ENCODE measurements around the gene ARID3B. TPM values are rescaled to one million over a fixed set of nuclear protein-coding genes. Genes with fewer than 3 reads are reported as not detected.
A peak's percentile ranks its signal among the peaks of the same experiment; 100 is the strongest.
"Not testable (repeated sequence)": the region's sequence is repeated elsewhere in the genome, so short reads cannot be mapped to it uniquely, and the experiment has no call there.

The ARID3B gene
- total RNA-seq, 3 donors from 2014 or later: 10.3 to 14.5 (median 11.5) TPM

DNA sequence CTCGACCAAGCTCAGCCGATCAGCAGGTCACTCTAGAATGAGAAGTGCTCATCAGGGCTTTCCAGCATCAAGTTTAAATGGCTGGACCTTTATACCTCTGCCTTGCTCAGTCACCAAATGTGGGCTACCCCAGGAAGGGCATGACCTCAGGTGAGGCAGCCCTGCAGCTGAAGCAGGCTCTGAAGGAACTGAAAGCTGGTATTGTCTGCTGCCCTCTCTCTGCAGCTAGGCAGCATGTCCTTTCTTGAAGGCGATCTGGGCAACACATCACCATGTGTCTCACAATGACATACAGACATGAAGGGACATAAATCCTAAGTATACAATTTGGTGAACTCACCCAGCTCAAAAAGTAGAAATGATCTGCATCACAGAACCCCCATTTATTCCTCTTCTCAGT lies 38.7 kb upstream of the ARID3B start:
- no peaks in the 10 kb centered on the region for H3K36me3 ChIP-seq (ENCODE audit: low read depth)

DNA sequence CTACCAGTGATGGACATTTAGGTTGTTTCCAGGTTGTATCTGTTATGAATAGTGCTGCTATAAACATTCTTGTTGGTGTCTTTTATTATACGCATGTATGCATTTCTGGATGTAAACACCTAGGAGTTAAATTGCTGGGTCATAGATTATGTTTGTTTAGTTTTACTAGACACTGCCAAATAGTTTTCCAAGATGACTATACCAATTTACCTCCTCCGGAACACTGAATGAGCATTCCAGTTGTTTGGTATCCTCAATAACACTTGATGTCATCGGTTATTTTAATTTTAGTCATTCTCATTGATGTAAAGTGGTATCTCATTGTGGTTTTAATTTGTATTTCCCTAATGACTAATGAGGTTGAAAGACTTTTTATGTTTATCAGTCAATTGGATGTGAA lies 36.6 kb upstream of the ARID3B start:
- no peak for DNase-seq
- ATAC-seq: peak; percentile 36
- H3K4me3 ChIP-seq: no peak overlapping the region
- TF ChIP-seq, protein P1, sequence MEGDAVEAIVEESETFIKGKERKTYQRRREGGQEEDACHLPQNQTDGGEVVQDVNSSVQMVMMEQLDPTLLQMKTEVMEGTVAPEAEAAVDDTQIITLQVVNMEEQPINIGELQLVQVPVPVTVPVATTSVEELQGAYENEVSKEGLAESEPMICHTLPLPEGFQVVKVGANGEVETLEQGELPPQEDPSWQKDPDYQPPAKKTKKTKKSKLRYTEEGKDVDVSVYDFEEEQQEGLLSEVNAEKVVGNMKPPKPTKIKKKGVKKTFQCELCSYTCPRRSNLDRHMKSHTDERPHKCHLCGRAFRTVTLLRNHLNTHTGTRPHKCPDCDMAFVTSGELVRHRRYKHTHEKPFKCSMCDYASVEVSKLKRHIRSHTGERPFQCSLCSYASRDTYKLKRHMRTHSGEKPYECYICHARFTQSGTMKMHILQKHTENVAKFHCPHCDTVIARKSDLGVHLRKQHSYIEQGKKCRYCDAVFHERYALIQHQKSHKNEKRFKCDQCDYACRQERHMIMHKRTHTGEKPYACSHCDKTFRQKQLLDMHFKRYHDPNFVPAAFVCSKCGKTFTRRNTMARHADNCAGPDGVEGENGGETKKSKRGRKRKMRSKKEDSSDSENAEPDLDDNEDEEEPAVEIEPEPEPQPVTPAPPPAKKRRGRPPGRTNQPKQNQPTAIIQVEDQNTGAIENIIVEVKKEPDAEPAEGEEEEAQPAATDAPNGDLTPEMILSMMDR (IDR thresholded peaks at IDR 0.05): no peak
- no peaks in the 10 kb centered on the region for H3K9me3 ChIP-seq
- H3K4me1 ChIP-seq (ENCODE audit: low read depth): no peaks in the 10 kb centered on the region
- intact Hi-C loops (cut with DNase I, micrococcal nuclease): no loop called here
- H3K36me3 ChIP-seq (ENCODE audit: low read depth): no peaks in the 10 kb centered on the region

More for the DNA sequence above, 38.7 kb upstream of the ARID3B start:
- Histone ChIP-seq H3K4me1 (ENCODE audit: low read depth) (no peaks in the 10 kb centered on the region), H3K9me3 (no peaks in the 10 kb centered on the region), H3K4me3 (no peak overlapping the region)
- ATAC-seq: no peak
- TF ChIP-seq, protein P1 (IDR thresholded peaks at IDR 0.05): no peak
- intact Hi-C loops (cut with DNase I, micrococcal nuclease): no loop called here
- no peak for DNase-seq

DNA sequence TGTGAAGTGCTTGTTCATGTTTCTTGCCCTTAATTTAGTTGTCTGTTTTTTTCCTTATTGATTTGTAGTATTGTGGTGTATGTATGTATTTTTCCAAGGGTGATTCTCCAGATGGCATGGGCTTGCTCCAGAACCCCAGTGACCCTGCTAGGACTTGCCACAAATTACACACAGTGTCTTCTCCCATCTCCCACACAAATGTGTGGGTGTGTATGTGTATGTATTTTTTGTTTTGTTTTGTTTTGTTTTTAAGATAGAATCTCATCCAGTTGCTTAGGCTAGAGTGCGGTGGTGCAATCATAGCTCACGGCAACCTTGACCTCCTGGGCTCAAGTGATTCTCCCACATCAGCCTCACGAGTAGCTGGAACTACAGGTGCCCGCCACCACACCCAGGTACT lies 36.2 kb upstream of the ARID3B start:
- no peaks in the 10 kb centered on the region for H3K9me3 ChIP-seq
- no peak for ATAC-seq
- no peaks in the 10 kb centered on the region for H3K36me3 ChIP-seq (ENCODE audit: low read depth)
- H3K4me3 ChIP-seq: no peak overlapping the region
- no peak for DNase-seq
- TF ChIP-seq, protein P1 (IDR thresholded peaks at IDR 0.05): no peak
- H3K4me1 ChIP-seq (ENCODE audit: low read depth): no peaks in the 10 kb centered on the region
- intact Hi-C loops (cut with DNase I, micrococcal nuclease): no loop called here

DNA sequence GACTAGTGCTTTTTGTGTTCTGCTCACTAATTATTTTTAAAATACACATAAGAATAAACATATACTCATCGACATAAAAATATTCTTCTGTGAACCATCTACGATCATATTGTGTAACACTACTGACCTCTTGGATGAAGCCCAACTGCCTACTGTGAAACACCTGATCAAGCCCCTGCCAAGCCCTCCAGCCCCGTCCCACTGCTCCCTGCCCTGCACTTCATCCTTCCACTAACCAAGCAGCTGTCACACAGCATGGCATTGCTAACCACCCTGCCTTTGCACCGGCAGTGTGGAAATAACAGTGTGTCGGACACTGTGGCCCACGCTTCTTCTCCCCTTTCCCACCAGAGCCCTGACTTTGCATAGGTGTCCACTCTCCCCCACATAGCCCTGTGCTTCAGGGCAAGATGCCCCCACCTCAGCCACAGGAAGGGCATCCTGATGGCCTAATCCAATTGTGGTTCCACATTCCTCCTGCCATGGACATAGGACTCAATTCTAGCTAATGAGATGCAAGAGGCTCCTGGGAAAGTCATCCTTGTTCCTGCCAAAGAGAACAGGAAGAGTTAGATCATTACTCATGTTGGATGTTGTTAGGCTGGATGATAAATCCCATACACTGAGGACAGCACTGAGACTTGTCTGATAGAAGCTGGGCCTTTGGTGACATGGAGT lies 35.0 kb upstream of the ARID3B start:
- intact Hi-C loops (cut with DNase I, micrococcal nuclease): no loop called here
- no peak for DNase-seq
- TF ChIP-seq, protein P1 (IDR thresholded peaks at IDR 0.05): no peak
- Histone ChIP-seq H3K9me3 (no peaks in the 10 kb centered on the region), H3K36me3 (ENCODE audit: low read depth) (no peaks in the 10 kb centered on the region), H3K4me3 (no peak overlapping the region), H3K4me1 (ENCODE audit: low read depth) (no peaks in the 10 kb centered on the region)
- no peak for ATAC-seq

DNA sequence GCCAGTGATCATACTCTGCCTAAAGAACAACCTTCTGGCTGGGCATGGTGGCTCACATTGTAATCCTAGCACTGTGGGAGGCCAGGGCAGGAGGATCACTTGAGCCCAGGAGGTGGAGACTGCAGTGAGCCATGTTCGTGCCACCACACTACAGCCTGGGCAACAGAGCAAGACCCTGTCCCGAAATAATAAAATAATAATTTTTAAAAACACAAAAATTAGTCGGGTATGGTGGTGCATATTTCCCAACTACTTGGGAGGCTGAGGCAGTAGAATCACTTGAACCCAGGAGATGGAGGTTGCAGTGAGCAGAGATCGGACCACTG lies 34.5 kb upstream of the ARID3B start:
- intact Hi-C loops (cut with DNase I, micrococcal nuclease): no loop called here
- no peaks in the 10 kb centered on the region for H3K9me3 ChIP-seq
- no peak for DNase-seq
- H3K4me3 ChIP-seq: no peak overlapping the region
- TF ChIP-seq, protein P1 (IDR thresholded peaks at IDR 0.05): no peak
- ATAC-seq: no peak
- H3K4me1 ChIP-seq (ENCODE audit: low read depth): no peaks in the 10 kb centered on the region
- H3K36me3 ChIP-seq (ENCODE audit: low read depth): no peaks in the 10 kb centered on the region

DNA sequence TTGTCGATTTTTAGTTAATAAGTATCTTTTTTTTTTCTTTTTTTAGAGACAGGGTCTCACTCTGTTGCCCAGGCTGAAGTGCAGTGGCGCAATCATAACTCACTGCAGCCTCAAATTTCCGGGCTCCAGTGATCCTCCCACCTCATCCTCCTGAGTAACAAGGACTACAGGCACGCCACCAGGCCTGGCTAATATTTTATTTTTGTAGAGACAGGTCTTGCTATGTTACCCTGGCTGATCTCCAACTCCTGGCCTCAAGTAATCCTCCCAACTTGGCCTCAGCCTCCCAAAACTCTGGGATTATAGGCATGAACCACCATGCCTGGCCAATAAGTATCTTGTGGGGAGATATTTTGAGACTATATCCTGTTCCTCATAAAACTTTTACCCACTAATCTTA lies 29.4 kb upstream of the ARID3B start:
- no peaks in the 10 kb centered on the region for H3K4me1 ChIP-seq (ENCODE audit: low read depth)
- H3K36me3 ChIP-seq (ENCODE audit: low read depth): no peaks in the 10 kb centered on the region
- TF ChIP-seq, protein P1 (IDR thresholded peaks at IDR 0.05): no peak
- intact Hi-C loops (cut with DNase I, micrococcal nuclease): no loop called here
- H3K4me3 ChIP-seq: no peak overlapping the region
- DNase-seq: no peak
- H3K9me3 ChIP-seq: no peaks in the 10 kb centered on the region
- ATAC-seq: no peak

DNA sequence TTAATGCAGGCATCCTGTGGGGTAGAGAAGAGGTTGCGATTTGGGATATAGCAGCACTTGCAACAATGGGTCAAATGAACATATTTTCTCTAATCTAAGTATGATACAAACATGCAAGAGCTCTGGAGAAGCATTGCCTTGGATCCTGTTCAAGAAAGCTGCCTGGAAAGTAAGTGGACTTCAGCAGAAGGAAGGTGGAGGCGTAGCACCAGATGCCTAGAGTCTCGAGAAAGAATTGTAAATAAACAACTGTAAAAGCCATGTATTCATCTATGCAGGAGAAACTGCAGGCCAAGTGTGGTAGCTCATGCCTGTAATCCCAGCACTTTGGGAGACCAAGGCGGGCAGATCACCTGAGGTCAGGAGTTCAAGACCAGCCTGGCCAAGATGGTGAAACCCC lies 27.0 kb upstream of the ARID3B start:
- H3K4me1 ChIP-seq (ENCODE audit: low read depth); H3K4me3 ChIP-seq; H3K9me3 ChIP-seq; intact Hi-C loops (cut with DNase I, micrococcal nuclease); ATAC-seq; DNase-seq; H3K36me3 ChIP-seq (ENCODE audit: low read depth): not testable (repeated sequence)

Data from mucosa of descending colon (tissue), 3 donors.